GM12864 (cell line): ENCODE data around the gene PCK2.

Source experiments
- DNase-seq: peaks from one replicate; pipeline ENCODE4 v3.0.0-alpha.2; 2011; ENCODE audit warnings: low read depth
- H3K4me3 ChIP-seq: 2 replicates; pipeline ENCODE4 v1.5.1; 2011; ENCODE audit warnings: mild to moderate bottlenecking, low read depth, low read length, control low read depth
- CTCF ChIP-seq: IDR thresholded peaks from 2 replicates; pipeline ENCODE4 v1.5.1; 2011; ENCODE audit warnings: low read depth, mild to moderate bottlenecking, moderate library complexity, low read length, control low read depth, inconsistent platforms; ENCODE audit errors: missing control alignments

PCK2 gene

DNA sequence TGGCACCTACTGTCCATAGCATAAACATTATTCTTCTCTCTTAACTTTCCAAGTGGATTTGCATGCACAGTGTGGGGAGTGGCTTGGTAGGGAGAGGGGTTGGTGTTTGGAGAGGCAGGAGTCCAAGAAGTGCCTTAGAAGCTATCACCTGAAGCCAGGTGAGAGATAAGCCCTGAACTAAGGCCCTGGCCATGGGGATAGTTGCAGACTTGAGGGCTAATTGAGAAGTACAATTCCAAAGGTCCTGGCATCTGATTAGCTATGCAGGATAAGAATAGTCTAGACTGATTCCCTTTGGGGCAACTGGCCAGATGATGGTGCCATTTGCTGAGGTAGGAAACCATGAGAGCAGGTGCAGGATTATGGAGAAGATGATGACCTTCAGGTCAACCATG lies 2.0 kb upstream of the PCK2 start:
- no peak for TF ChIP-seq CTCF
- DNase-seq, result no peak
- no peak overlapping the region for H3K4me3 ChIP-seq

DNA sequence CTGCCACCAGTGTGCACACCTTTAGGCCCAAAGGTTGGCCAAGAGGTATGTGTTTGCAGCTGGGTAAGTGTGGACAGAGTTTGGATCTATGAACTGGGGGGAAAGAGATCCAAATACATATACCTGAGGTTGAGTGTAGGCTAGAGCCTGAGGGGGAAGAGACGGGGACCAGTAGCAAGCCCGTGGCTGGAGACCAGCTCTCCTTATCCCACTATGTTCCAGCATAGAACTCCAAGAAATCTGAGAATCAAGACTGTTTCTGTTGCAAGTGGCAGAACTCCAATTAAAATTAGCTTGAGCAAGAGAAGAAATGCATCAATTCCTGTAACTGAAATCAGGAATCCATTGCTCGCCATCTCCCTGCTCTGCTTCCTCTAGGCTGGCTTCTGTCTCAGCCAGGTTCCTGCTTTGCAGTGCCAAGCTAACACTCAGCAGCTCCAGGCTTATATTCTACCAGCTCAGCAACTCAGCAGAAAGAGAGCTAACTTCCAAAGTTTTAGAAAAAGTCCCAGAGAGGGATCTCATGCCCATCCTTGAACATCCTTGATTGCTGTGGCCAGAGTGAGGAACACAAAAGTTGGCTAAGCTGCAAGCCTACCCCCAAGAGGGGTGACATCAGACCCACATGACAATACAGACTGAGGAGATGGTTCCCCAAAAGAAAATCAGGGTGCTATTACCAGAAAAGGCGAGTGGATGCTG lies 1.5 kb upstream of the PCK2 start:
- no peak for DNase-seq
- H3K4me3 ChIP-seq, result no peak overlapping the region
- TF ChIP-seq CTCF, result no peak

DNA sequence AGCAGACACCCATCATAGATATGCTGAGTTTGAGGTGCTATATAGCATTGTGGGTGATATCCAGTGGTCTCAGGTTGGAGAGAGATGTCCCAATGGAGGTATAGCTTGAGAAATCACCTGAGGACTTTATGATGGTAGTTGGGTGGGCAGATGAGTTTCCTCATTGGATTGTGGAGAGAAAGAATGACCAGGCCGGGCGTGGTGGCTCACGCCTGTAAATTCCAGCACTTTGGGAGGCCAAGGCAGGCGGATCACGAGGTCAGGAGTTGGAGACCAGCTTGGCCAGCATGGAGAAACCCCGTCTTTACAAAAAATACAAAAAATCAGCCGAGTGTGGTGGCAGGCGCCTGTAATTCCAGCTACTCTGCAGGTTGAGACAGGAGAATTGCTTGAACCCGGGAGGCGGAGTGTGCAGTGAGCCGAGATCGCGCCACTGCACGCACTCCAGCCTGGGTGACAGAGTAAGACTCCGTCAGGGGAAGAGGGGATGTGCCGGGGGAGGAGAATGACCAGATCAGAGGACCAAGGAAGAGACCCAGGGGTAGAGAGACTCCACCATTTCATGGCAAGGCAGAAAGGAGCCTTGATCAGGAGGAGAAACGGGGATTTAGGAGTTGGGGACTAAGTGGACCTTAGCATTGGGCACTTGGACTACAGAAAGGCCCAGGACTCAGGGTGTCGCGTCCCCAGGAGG lies 757 bp upstream of the PCK2 start:
- DNase-seq, result no peak
- H3K4me3 ChIP-seq, result peak overlapping the region; percentile 96
- no peak for TF ChIP-seq CTCF

GRCh38 chr14:24094841-24095270 lies 745 bp downstream of the PCK2 start:
- no peak for TF ChIP-seq CTCF
- peak overlapping the region; percentile 96 for H3K4me3 ChIP-seq
- DNase-seq, result no peak

GRCh38 chr14:24095271-24096068 lies 1.4 kb downstream of the PCK2 start:
- no peak for TF ChIP-seq CTCF
- peak; percentile 93 for DNase-seq
- peak overlapping the region; percentile 96 for H3K4me3 ChIP-seq

DNA sequence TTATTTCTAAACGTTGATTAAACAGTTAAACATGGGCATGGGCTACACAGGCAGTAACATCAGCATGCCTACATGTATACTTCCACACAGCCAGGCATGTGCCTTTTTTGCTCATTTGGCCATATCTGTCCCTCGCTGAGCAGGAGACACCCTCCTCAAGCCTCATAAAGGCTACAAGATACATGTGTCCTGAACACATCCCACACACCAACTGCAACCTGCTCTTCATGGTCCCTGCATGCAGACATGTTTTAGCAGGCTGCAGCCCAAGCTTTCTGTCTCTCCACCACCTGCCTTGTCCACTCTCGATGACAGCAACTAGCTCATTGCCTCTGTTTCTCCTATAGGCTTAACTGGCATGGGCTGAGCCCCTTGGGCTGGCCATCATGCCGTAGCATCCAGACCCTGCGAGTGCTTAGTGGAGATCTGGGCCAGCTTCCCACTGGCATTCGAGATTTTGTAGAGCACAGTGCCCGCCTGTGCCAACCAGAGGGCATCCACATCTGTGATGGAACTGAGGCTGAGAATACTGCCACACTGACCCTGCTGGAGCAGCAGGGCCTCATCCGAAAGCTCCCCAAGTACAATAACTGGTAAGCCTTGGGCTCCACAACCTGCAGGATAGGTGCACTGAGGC lies 2.6 kb downstream of the PCK2 start:
- no peak for TF ChIP-seq CTCF
- H3K4me3 ChIP-seq, result no peak overlapping the region
- DNase-seq, result no peak
